ENCODE data around the gene CGB2.
"Not testable (repeated sequence)": the region's sequence is repeated elsewhere in the genome, so short reads cannot be mapped to it uniquely, and the experiment has no call there.

- TF ChIP-seq CTCF, POLR2A (IDR thresholded peaks at IDR 0.05): not testable (repeated sequence)
These were observed 8.0 kb downstream of the CGB2 start for GRCh38 chr19:49039736-49040135.
